B cell (primary cell): Measurements from ENCODE around the gene OVCH1. TPM values are rescaled to one million over a fixed set of nuclear protein-coding genes. Genes with fewer than 3 reads are reported as not detected.

ENCODE experiments used
- ATAC-seq: fragments of 200-7000 bp; cut with Tn5 transposase; one replicate; pipeline ENCODE4 v1.10.0; 2021; ENCODE audit warnings: low read depth, mild to moderate bottlenecking, moderate number of reproducible peaks, moderate library complexity
- CTCF ChIA-PET: fragments of 350-600 bp; sonication (Branson Sonifier 250); formaldehyde crosslinking; loops from one replicate; lab custom pipeline; 2021; ENCODE audit warnings: antibody characterized with exemption, inconsistent platforms; lab: Charles Lee
- POLR2A ChIA-PET: fragments of 350-600 bp; sonication (Branson Sonifier 250); formaldehyde crosslinking; loops from one replicate; lab custom pipeline; 2021; ENCODE audit warnings: antibody characterized with exemption; lab: Charles Lee
- DNase-seq: peaks from one replicate; pipeline ENCODE4 v3.0.0; 2013
- H2AFZ ChIP-seq: 2 replicates; pipeline ENCODE4 v1.6.1; 2012; ENCODE audit warnings: mild to moderate bottlenecking, low read depth, low read length; ENCODE audit not compliant: insufficient read depth, poor library complexity, severe bottlenecking
- H3K27ac ChIP-seq, 2 donors: 1 replicate in 1 of 2; 2 replicates in 1 of 2; pipeline ENCODE4 v1.5.1; 2012 to 2013; ENCODE audit warnings: low read length in 2 of 2, mild to moderate bottlenecking in 2 of 2, moderate library complexity in 1 of 2
- H3K27me3 ChIP-seq, 4 experiments: fragments of 200-600 bp in 1 of 4; sonication (generic) in 1 of 4; replicated peaks in 1 of 4; 1 replicate in 2 of 4; 2 replicates in 2 of 4; pipeline versions ENCODE4 v1.6.1 to v1.7.0; 2013 to 2016; ENCODE audit warnings: low read length in 3 of 4, mild to moderate bottlenecking in 2 of 4, mixed read lengths in 1 of 4, moderate library complexity in 1 of 4; ENCODE audit not compliant: insufficient read depth in 4 of 4, control insufficient read depth in 3 of 4; ENCODE audit errors: control extremely low read depth in 1 of 4
- H3K36me3 ChIP-seq, 2 experiments: replicated peaks in 1 of 2; 1 replicate in 1 of 2; 2 replicates in 1 of 2; pipeline versions ENCODE4 v1.6.1 to v1.7.1; 2013; ENCODE audit warnings: low read length in 1 of 2; ENCODE audit not compliant: insufficient read depth in 2 of 2, control insufficient read depth in 1 of 2; ENCODE audit errors: control extremely low read depth in 1 of 2, extremely low read depth in 1 of 2
- H3K4me1 ChIP-seq, 2 donors: fragments of 200-600 bp in 1 of 2; sonication (generic) in 1 of 2; 1 replicate in 1 of 2; 2 replicates in 1 of 2; pipeline versions ENCODE4 v1.5.1 to v1.6.1; 2013 to 2017; ENCODE audit warnings: low read length in 2 of 2; ENCODE audit not compliant: control insufficient read depth in 2 of 2, insufficient read depth in 2 of 2
- H3K4me2 ChIP-seq: replicated peaks from 2 replicates; pipeline ENCODE3; 2012; ENCODE audit warnings: mild to moderate bottlenecking, low read depth, low read length; ENCODE audit not compliant: poor library complexity, severe bottlenecking
- H3K4me3 ChIP-seq, 5 experiments: fragments of 200-600 bp in 1 of 5; sonication (generic) in 1 of 5; 1 replicate in 3 of 5; 2 replicates in 2 of 5; pipeline versions ENCODE4 v1.5.1 to v1.7.0; 2011 to 2016; ENCODE audit warnings: low read length in 4 of 5, mild to moderate bottlenecking in 4 of 5, low read depth in 2 of 5, control low read depth in 1 of 5, moderate library complexity in 1 of 5; ENCODE audit not compliant: insufficient read depth in 1 of 5; ENCODE audit errors: control extremely low read depth in 1 of 5, extremely low read depth in 1 of 5
- H3K79me2 ChIP-seq: fragments of 200-600 bp; sonication (generic); one replicate; pipeline ENCODE4 v1.6.0; 2016; ENCODE audit warnings: low read length; ENCODE audit not compliant: control insufficient read depth, insufficient read depth
- H3K9ac ChIP-seq: fragments of 200-600 bp; sonication (generic); 2 replicates; pipeline ENCODE4 v1.6.1; 2017; ENCODE audit warnings: mild to moderate bottlenecking, low read length, moderate library complexity
- H3K9me3 ChIP-seq, 3 donors: one replicate each; pipeline versions ENCODE4 v1.6.1 to v1.7.1; 2013; ENCODE audit warnings: low read length in 2 of 3; ENCODE audit not compliant: control insufficient read depth in 2 of 3, insufficient read depth in 1 of 3; ENCODE audit errors: control extremely low read depth in 1 of 3
- H4K20me1 ChIP-seq: 2 replicates; pipeline ENCODE4 v1.6.0; 2012; ENCODE audit warnings: mild to moderate bottlenecking, low read length; ENCODE audit not compliant: insufficient read depth, control insufficient read depth, poor library complexity, severe bottlenecking
- H3K27ac Mint-ChIP-seq: one replicate; pipeline ENCODE4 v1.8.0; 2021; ENCODE audit warnings: mixed read lengths
- H3K27me3 Mint-ChIP-seq: one replicate; pipeline ENCODE4 v1.8.0; 2021; ENCODE audit warnings: mixed read lengths
- H3K4me1 Mint-ChIP-seq: one replicate; pipeline ENCODE4 v1.8.0; 2021; ENCODE audit warnings: mixed read lengths
- H3K4me3 Mint-ChIP-seq: one replicate; pipeline ENCODE4 v1.8.0; 2021; ENCODE audit warnings: mixed read lengths
- H3K9me3 Mint-ChIP-seq: one replicate; pipeline ENCODE4 v1.8.0; 2022; ENCODE audit warnings: mixed read lengths; ENCODE audit not compliant: insufficient read depth
- EZH2 ChIP-seq: IDR thresholded peaks from 2 replicates; pipeline ENCODE4 v1.6.1; 2012; ENCODE audit warnings: borderline replicate concordance, low read depth, mild to moderate bottlenecking, moderate library complexity, low read length; ENCODE audit not compliant: insufficient read depth, poor library complexity, severe bottlenecking
- WGBS: methylation state at CpG from one replicate; pipeline ENCODE4 v1.1.5; 2013; ENCODE audit warnings: missing lambda C conversion rate; ENCODE audit not compliant: insufficient coverage; 5-methylcytosine and 5-hydroxymethylcytosine counted together
- intact Hi-C: fragments of 100-400 bp; cut with micrococcal nuclease; formaldehyde crosslinking; loops from one replicate; pipeline ENCODE4 v1.10.0; 2022
- polyA plus RNA-seq: library from polyadenylated mRNA; depleted of rRNA; stranded (reverse); fragments of >200 nt; gene quantifications from 2 replicates; pipeline ENCODE4 v1.2.3, GENCODE V29; 2012
- total RNA-seq, 2 donors: library from RNA; stranded (reverse); fragments of 120-200 nt in 1 of 2; gene quantifications; 1 replicate in 1 of 2; 2 replicates in 1 of 2; pipeline versions ENCODE4 v1.2.3 to v1.2.4, GENCODE V29; 2013 to 2022
- TF ChIP-seq, protein P1 (sequence below): fragments of 200-600 bp; IDR thresholded peaks from one replicate; pipeline ENCODE4 v1.8.0; 2022; ENCODE audit warnings: antibody characterized with exemption, mild to moderate bottlenecking

Gene OVCH1
- total and polyA plus RNA-seq, 2 donors (not counting 1 experiment from before 2014, with no cell fraction given): not detected

- POLR2A ChIA-PET: no interaction called here
- no peak overlapping the region for H3K4me3 Mint-ChIP-seq
- intact Hi-C loops: no loop called here
- 92% methylated on average over 2 of the region's 4 CpGs for WGBS
- H3K4me1 Mint-ChIP-seq: no peaks in the 10 kb centered on the region
- CTCF ChIA-PET: interaction anchor here (1.1 to 1.7 kb wide), 2 partner anchors 9 to 10 kb away, joined by 3 to 4 read pairs; no protein-coding TSS in a partner anchor
- ATAC-seq (no peak), DNase-seq (no peak)
- Histone ChIP-seq H3K79me2 (no peaks in the 10 kb centered on the region), H3K4me1 (no peaks in the 10 kb centered on the region), H3K4me2 (no peak overlapping the region), H3K9ac (no peak overlapping the region), H3K27me3 (peaks cover 0 to 4% (median 0%) of the 10 kb centered on the region in 4 experiments), H3K4me3 (no peak overlapping the region), H3K36me3 (no peaks in the 10 kb centered on the region), H3K9me3 (peaks cover 0 to under 1% (median 0%) of the 10 kb centered on the region in 3 donors), H2AFZ (no peak overlapping the region), H3K27ac (no peak overlapping the region), H4K20me1 (no peaks in the 10 kb centered on the region)
- TF ChIP-seq, protein P1, sequence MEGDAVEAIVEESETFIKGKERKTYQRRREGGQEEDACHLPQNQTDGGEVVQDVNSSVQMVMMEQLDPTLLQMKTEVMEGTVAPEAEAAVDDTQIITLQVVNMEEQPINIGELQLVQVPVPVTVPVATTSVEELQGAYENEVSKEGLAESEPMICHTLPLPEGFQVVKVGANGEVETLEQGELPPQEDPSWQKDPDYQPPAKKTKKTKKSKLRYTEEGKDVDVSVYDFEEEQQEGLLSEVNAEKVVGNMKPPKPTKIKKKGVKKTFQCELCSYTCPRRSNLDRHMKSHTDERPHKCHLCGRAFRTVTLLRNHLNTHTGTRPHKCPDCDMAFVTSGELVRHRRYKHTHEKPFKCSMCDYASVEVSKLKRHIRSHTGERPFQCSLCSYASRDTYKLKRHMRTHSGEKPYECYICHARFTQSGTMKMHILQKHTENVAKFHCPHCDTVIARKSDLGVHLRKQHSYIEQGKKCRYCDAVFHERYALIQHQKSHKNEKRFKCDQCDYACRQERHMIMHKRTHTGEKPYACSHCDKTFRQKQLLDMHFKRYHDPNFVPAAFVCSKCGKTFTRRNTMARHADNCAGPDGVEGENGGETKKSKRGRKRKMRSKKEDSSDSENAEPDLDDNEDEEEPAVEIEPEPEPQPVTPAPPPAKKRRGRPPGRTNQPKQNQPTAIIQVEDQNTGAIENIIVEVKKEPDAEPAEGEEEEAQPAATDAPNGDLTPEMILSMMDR: no peak
- no peak for TF ChIP-seq EZH2
- H3K27ac Mint-ChIP-seq: no peak overlapping the region
- H3K27me3 Mint-ChIP-seq: peaks cover 6% of the 10 kb centered on the region
- H3K9me3 Mint-ChIP-seq: no peaks in the 10 kb centered on the region
Measured at GRCh38 chr12:29543036-29543435, 45.5 kb upstream of the OVCH1 start.

DNA sequence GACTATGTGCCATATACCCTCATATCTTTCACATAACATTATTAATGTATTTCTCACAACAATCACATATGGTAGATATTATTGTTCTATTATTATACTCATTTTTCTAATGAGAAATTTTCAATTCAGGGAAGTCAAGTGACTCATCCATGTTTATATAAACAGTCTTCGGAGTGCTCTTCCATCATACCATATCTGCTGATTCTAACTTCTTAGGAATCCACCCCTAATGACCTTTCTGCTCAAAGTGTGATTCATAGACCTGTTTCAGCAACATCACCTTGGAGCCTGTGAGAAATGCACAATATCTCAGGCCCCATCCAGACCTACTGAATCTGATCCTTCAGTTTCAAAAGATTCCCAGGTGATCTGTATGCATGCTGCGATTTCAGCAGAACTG is 39.8 kb upstream of the OVCH1 start:
- no peak overlapping the region for H2AFZ ChIP-seq
- H3K27me3 ChIP-seq: peaks cover 0 to 3% (median 0%) of the 10 kb centered on the region in 4 experiments
- no peak overlapping the region for H3K27ac Mint-ChIP-seq
- H3K4me3 ChIP-seq: no peak overlapping the region
- no peaks in the 10 kb centered on the region for H3K36me3 ChIP-seq
- CTCF ChIA-PET: no interaction called here
- no peak for DNase-seq
- TF ChIP-seq, protein P1: no peak
- no peak overlapping the region for H3K9ac ChIP-seq
- no peaks in the 10 kb centered on the region for H3K4me1 Mint-ChIP-seq
- no peak overlapping the region for H3K27ac ChIP-seq
- peaks cover 5% of the 10 kb centered on the region for H3K27me3 Mint-ChIP-seq
- H3K9me3 ChIP-seq: peaks cover 0 to 1% (median 0%) of the 10 kb centered on the region in 3 donors
- no peaks in the 10 kb centered on the region for H3K79me2 ChIP-seq
- H3K4me3 Mint-ChIP-seq: no peak overlapping the region
- intact Hi-C loops: no loop called here
- POLR2A ChIA-PET: no interaction called here
- no peaks in the 10 kb centered on the region for H4K20me1 ChIP-seq
- H3K4me2 ChIP-seq: no peak overlapping the region
- no peaks in the 10 kb centered on the region for H3K9me3 Mint-ChIP-seq
- H3K4me1 ChIP-seq: no peaks in the 10 kb centered on the region
- no CpG with 5 or more reads among the region's 2 CpGs for WGBS
- ATAC-seq: no peak
